WERI-Rb-1 (cell line): ENCODE data around the gene PBX3.

Experiments
- DNase-seq: peaks from one replicate; pipeline ENCODE4 v3.0.0-alpha.2; 2020
- H3K27ac ChIP-seq: fragments of 250-450 bp; sonication (Bioruptor Pico); 2 replicates; pipeline ENCODE4 v1.5.1; 2020; ENCODE audit warnings: mild to moderate bottlenecking, moderate library complexity
- H3K27me3 ChIP-seq: fragments of 250-450 bp; sonication (Bioruptor Pico); 2 replicates; pipeline ENCODE4 v1.5.1; 2021; ENCODE audit warnings: mild to moderate bottlenecking, low read depth, moderate library complexity; ENCODE audit not compliant: insufficient read depth, severe bottlenecking
- H3K36me3 ChIP-seq: fragments of 250-450 bp; sonication (Bioruptor Pico); 2 replicates; pipeline ENCODE4 v1.5.1; 2020; ENCODE audit warnings: mild to moderate bottlenecking, moderate library complexity
- H3K4me3 ChIP-seq: 2 replicates; pipeline ENCODE4 v1.5.1; 2011; ENCODE audit warnings: low read depth, mild to moderate bottlenecking, control low read depth, low read length
- H3K9me3 ChIP-seq: fragments of 250-450 bp; sonication (Bioruptor Pico); 2 replicates; pipeline ENCODE4 v1.5.1; 2021; ENCODE audit warnings: mild to moderate bottlenecking, moderate library complexity; ENCODE audit not compliant: severe bottlenecking
- CTCF ChIP-seq: IDR thresholded peaks from 2 replicates; pipeline ENCODE4 v1.5.1; 2011; ENCODE audit warnings: low read depth, mild to moderate bottlenecking, control low read depth, inconsistent platforms, low read length

PBX3 gene

GRCh38 chr9:125906144-125906543, 159.0 kb downstream of the PBX3 start:
- no peak overlapping the region for H3K27ac ChIP-seq
- no peak for TF ChIP-seq CTCF

GRCh38 chr9:125906893-125907292, 159.7 kb downstream of the PBX3 start:
- Histone ChIP-seq H3K9me3 (no peaks in the 10 kb centered on the region), H3K27ac (no peak overlapping the region), H3K27me3 (no peaks in the 10 kb centered on the region), H3K4me3 (no peak overlapping the region), H3K36me3 (no peaks in the 10 kb centered on the region)
- no peak for TF ChIP-seq CTCF
- DNase-seq, result no peak

More at GRCh38 chr9:125906144-125906543, 159.0 kb downstream of the PBX3 start:
- no peak for DNase-seq
- Histone ChIP-seq H3K27me3 (no peaks in the 10 kb centered on the region), H3K36me3 (no peaks in the 10 kb centered on the region), H3K4me3 (no peak overlapping the region), H3K9me3 (no peaks in the 10 kb centered on the region)

GRCh38 chr9:125908136-125908535, 161.0 kb downstream of the PBX3 start:
- no peak overlapping the region for H3K4me3 ChIP-seq
- H3K27me3 ChIP-seq, result no peaks in the 10 kb centered on the region
- no peak overlapping the region for H3K27ac ChIP-seq
- no peak for DNase-seq
- TF ChIP-seq CTCF, result no peak
- H3K36me3 ChIP-seq, result no peaks in the 10 kb centered on the region
- H3K9me3 ChIP-seq, result no peaks in the 10 kb centered on the region

GRCh38 chr9:125908966-125909365, 161.8 kb downstream of the PBX3 start:
- no peaks in the 10 kb centered on the region for H3K27me3 ChIP-seq
- H3K4me3 ChIP-seq, result no peak overlapping the region
- H3K36me3 ChIP-seq, result no peaks in the 10 kb centered on the region
- DNase-seq, result no peak
- H3K9me3 ChIP-seq, result no peaks in the 10 kb centered on the region
- no peak for TF ChIP-seq CTCF
- no peak overlapping the region for H3K27ac ChIP-seq

- H3K27me3 ChIP-seq, result no peaks in the 10 kb centered on the region
- no peaks in the 10 kb centered on the region for H3K9me3 ChIP-seq
- TF ChIP-seq CTCF, result no peak
- no peak overlapping the region for H3K27ac ChIP-seq
- no peak for DNase-seq
- no peak overlapping the region for H3K4me3 ChIP-seq
- H3K36me3 ChIP-seq, result no peaks in the 10 kb centered on the region
Observed at GRCh38 chr9:125909459-125909858, 162.3 kb downstream of the PBX3 start.

GRCh38 chr9:125910286-125910685, 163.1 kb downstream of the PBX3 start:
- no peak overlapping the region for H3K27ac ChIP-seq
- no peak for TF ChIP-seq CTCF
- no peak overlapping the region for H3K4me3 ChIP-seq
- DNase-seq, result no peak
- H3K27me3 ChIP-seq, result no peaks in the 10 kb centered on the region
- no peaks in the 10 kb centered on the region for H3K36me3 ChIP-seq
- H3K9me3 ChIP-seq, result no peaks in the 10 kb centered on the region
